ENCODE measurements around the gene AAMP. TPM values are rescaled to one million over a fixed set of nuclear protein-coding genes. Genes with fewer than 3 reads are reported as not detected.

Gene AAMP
- total and polyA plus RNA-seq, 3 experiments from 2014 or later = 86.1 to 95.2 (median 94.8) TPM

DNA sequence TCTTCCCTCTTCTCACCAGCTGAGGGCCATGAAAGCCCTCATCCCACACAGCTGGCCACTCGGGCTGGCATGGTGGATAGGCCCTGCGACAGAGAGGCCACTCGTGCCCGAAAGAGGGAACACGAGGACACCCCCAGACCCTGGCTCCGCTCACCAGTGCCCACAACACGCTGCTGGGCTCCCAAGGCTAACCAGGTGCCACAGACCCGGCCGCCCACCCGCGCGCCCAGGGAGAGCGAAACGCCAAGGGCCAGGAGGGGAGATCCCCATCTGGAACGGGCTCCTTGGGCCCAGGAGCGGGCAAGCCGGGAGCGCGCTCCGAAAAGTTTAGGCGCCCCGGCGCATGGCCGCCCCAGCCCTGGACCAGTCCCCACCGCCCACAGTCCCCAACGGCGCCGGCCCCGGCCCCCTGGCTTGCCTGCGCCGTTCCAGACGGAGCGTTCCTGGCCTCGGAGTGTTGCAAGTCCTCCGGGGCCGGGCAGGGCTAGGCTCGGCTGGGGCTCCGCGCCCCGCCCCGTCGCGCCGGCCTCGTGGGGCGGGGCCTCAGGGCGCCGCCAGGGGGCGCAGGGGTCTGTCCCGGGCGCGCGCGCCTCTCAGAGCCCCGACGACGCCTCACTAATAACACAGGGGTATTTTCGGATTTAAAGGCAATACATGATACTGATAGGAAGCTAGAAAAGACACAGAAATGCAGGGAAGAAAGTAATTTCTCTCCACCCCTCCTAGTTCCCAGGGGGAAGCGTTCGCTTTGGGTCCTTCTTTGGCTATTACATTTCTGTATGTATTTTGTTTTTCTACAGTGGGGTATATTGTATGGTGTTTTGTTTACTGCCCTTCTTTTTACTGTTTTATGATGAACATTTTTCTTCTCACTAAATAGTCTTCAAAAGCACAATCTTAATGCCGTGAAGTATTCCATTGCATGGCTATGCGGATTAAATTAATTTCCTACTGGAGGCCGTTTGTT lies 22.4 kb upstream of the AAMP start, which contains the start of gene TMBIM1:
Gene TMBIM1, minus strand, starts transcription at position 456 of the 967 bp plus-strand sequence. CDS start 10,362 bp downstream, outside the sequence.
- H3K36me3 Mint-ChIP-seq = peaks cover 0 to 17% (median 0%) of the 10 kb centered on the region in 3 donors

GRCh38 chr2:218291318-218292047 lies 21.5 kb upstream of the AAMP start:
- peak overlapping the region; percentile 88 to 99 (median 98) for H3K27ac Mint-ChIP-seq
- H3K4me1 Mint-ChIP-seq = peaks cover 54 to 75% (median 66%) of the 10 kb centered on the region in 3 donors
- POLR2A ChIA-PET = interaction anchor here (0.7 to 2.2 kb wide), 5 partner anchors 17 to 76 kb away, joined by 3 to 10 read pairs (median 3); partner anchors contain the start of genes AAMP and PNKD
- no peak for DNase-seq
- peaks cover 0 to 19% (median 0%) of the 10 kb centered on the region in 3 donors for H3K36me3 Mint-ChIP-seq
- Histone ChIP-seq H3K4me3 (ENCODE audit: low read length) (peak overlapping the region; percentile 83), H3K9me3 (ENCODE audit: low read length) (no peaks in the 10 kb centered on the region), H3K27me3 (ENCODE audit: insufficient read depth, low read length, poor library complexity, severe bottlenecking) (no peaks in the 10 kb centered on the region), H3K4me1 (ENCODE audit: insufficient read depth, low read length) (peaks cover 65% of the 10 kb centered on the region), H3K27ac (ENCODE audit: low read depth, low read length) (peak overlapping the region; percentile 84), H3K36me3 (ENCODE audit: insufficient read depth, low read length) (no peaks in the 10 kb centered on the region)
- no peaks in the 10 kb centered on the region for H3K9me3 Mint-ChIP-seq
- no peaks in the 10 kb centered on the region for H3K27me3 Mint-ChIP-seq
- H3K4me3 Mint-ChIP-seq = peak overlapping the region; percentile 88 to 94 (median 92)
- CTCF ChIA-PET = interaction anchor here (0.9 to 8.3 kb wide), 14 partner anchors 9 to 242 kb away, joined by 3 to 144 read pairs (median 7); partner anchors contain the start of genes AAMP, ARPC2, CATIP and CTDSP1

More for the DNA sequence above, 22.4 kb upstream of the AAMP start, which contains the start of gene TMBIM1:
- no peaks in the 10 kb centered on the region for H3K9me3 Mint-ChIP-seq
- POLR2A ChIA-PET = interaction anchor here (0.6 to 2.2 kb wide), 4 partner anchors 12 to 75 kb away, joined by 3 to 10 read pairs (median 3); partner anchors contain the start of genes AAMP and PNKD
- no peaks in the 10 kb centered on the region for H3K9me3 ChIP-seq (ENCODE audit: low read length)
- H3K27ac ChIP-seq (ENCODE audit: low read depth, low read length) = peak within 1 kb of the TSS; percentile 84
- CTCF ChIA-PET = interaction anchor here (0.6 to 8.3 kb wide), 18 partner anchors 8 to 174 kb away, joined by 3 to 144 read pairs (median 6); partner anchors contain the start of genes AAMP, CATIP, CTDSP1 and PNKD
- H3K27me3 ChIP-seq (ENCODE audit: insufficient read depth, low read length, poor library complexity, severe bottlenecking) = no peaks in the 10 kb centered on the region
- H3K27ac Mint-ChIP-seq = peak within 1 kb of the TSS; percentile 88 to 99 (median 98)
- H3K4me1 Mint-ChIP-seq = peaks cover 46 to 66% (median 58%) of the 10 kb centered on the region in 3 donors
- no peaks in the 10 kb centered on the region for H3K36me3 ChIP-seq (ENCODE audit: insufficient read depth, low read length)
- peaks cover 58% of the 10 kb centered on the region for H3K4me1 ChIP-seq (ENCODE audit: insufficient read depth, low read length)
- DNase-seq = peak; percentile 76 to 84 (median 79)
- H3K4me3 Mint-ChIP-seq = peak within 1 kb of the TSS; percentile 88 to 94 (median 92)
- peak within 1 kb of the TSS; percentile 83 for H3K4me3 ChIP-seq (ENCODE audit: low read length)
- no peaks in the 10 kb centered on the region for H3K27me3 Mint-ChIP-seq

- H3K36me3 Mint-ChIP-seq = peaks cover 0 to 21% (median 0%) of the 10 kb centered on the region in 3 donors
Observed at GRCh38 chr2:218290316-218291261, 20.7 kb upstream of the AAMP start.

GRCh38 chr2:218289639-218290315 lies 19.8 kb upstream of the AAMP start:
- Histone ChIP-seq H3K27ac (ENCODE audit: low read depth, low read length) (peak overlapping the region; percentile 84), H3K36me3 (ENCODE audit: insufficient read depth, low read length) (no peaks in the 10 kb centered on the region), H3K4me1 (ENCODE audit: insufficient read depth, low read length) (peaks cover 82% of the 10 kb centered on the region), H3K9me3 (ENCODE audit: low read length) (no peaks in the 10 kb centered on the region), H3K4me3 (ENCODE audit: low read length) (peak overlapping the region; percentile 83), H3K27me3 (ENCODE audit: insufficient read depth, low read length, poor library complexity, severe bottlenecking) (no peaks in the 10 kb centered on the region)
- Mint-ChIP-seq H3K4me3 (peak overlapping the region; percentile 88 to 94 (median 92)), H3K36me3 (peaks cover 0 to 22% (median 0%) of the 10 kb centered on the region in 3 donors), H3K4me1 (peaks cover 71 to 88% (median 77%) of the 10 kb centered on the region in 3 donors), H3K27ac (peak overlapping the region; percentile 89 to 99 (median 98)), H3K9me3 (no peaks in the 10 kb centered on the region), H3K27me3 (no peaks in the 10 kb centered on the region)
- no peak for DNase-seq
- CTCF ChIA-PET = interaction anchor here (2.0 to 8.3 kb wide), 8 partner anchors 11 to 176 kb away, joined by 5 to 144 read pairs (median 18); partner anchors contain the start of genes AAMP, ARPC2, CATIP and CTDSP1
- POLR2A ChIA-PET = interaction anchor here (2.0 to 4.3 kb wide), 3 partner anchors 18 to 19 kb away, joined by 5 to 41 read pairs (median 10); partner anchors contain the start of genes AAMP and PNKD

More at GRCh38 chr2:218290316-218291261, 20.7 kb upstream of the AAMP start:
- peak overlapping the region; percentile 84 for H3K27ac ChIP-seq (ENCODE audit: low read depth, low read length)
- DNase-seq = peak; percentile 50 to 74 (median 57)
- H3K4me1 Mint-ChIP-seq = peaks cover 63 to 84% (median 75%) of the 10 kb centered on the region in 3 donors
- ChIA-PET POLR2A (interaction anchor here (1.0 to 2.2 kb wide), 3 partner anchors 16 to 20 kb away, joined by 3 to 10 read pairs (median 5); partner anchors contain the start of genes AAMP and PNKD), CTCF (interaction anchor here (0.9 to 8.3 kb wide), 13 partner anchors 8 to 243 kb away, joined by 3 to 144 read pairs (median 8); partner anchors contain the start of genes AAMP, ARPC2, CATIP and CTDSP1)
- H3K27ac Mint-ChIP-seq = peak overlapping the region; percentile 89 to 99 (median 98)
- H3K36me3 ChIP-seq (ENCODE audit: insufficient read depth, low read length) = no peaks in the 10 kb centered on the region
- no peaks in the 10 kb centered on the region for H3K27me3 Mint-ChIP-seq
- H3K4me3 ChIP-seq (ENCODE audit: low read length) = peak overlapping the region; percentile 83
- H3K9me3 ChIP-seq (ENCODE audit: low read length) = no peaks in the 10 kb centered on the region
- peak overlapping the region; percentile 88 to 94 (median 92) for H3K4me3 Mint-ChIP-seq
- no peaks in the 10 kb centered on the region for H3K9me3 Mint-ChIP-seq
- H3K27me3 ChIP-seq (ENCODE audit: insufficient read depth, low read length, poor library complexity, severe bottlenecking) = no peaks in the 10 kb centered on the region
- H3K4me1 ChIP-seq (ENCODE audit: insufficient read depth, low read length) = peaks cover 74% of the 10 kb centered on the region

DNA sequence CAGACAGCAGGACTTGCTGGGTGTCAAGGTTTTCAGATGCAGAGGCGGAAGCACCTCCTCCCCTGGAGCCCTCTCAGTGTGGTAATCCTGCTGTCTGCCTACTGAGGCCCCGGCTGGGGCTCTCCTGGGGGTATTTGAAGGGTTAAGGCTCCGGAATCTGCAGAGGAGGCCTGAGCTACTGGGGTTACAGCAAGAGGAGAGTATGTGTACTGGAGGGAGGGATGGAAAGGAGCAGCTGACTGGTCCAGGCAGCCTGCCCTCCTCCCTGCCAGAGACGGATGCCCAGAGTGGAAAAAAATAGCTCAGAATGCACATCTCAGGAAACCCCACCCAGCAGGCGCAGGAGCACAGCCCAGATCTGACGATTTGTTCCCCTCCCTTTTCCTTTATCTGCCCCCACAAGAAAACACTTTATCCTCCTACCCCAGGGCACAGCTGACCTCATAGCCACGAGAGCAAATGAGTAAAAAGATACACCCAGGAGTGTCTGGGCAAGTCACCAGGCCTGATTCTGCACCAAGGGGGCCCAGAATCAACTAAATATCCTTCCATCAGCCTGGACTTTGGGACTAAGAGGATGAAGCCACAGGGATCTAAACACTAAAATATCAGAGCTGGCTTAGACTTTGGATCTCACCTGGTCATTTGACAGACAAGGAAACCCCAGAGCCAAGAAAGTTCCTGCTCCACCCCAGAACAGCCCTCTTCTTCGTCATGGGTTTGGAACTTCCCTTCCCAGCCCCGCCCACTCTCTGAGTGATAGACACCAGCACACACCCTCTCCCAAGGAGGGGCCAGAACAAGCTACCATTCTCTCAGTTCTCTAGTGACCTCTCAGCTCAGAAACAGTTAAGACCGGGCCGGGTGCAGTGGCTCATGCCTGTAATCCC lies 16.9 kb upstream of the AAMP start:
- ChIA-PET CTCF (interaction anchor here (0.8 to 7.8 kb wide), 10 partner anchors 8 to 113 kb away, joined by 3 to 134 read pairs (median 5); partner anchors contain the start of genes AAMP, CATIP, CTDSP1 and PNKD), POLR2A (interaction anchor here (0.6 to 4.3 kb wide), 9 partner anchors 11 to 118 kb away, joined by 3 to 41 read pairs (median 3); partner anchors contain the start of genes AAMP, ARPC2 and PNKD)
- Mint-ChIP-seq H3K36me3 (peaks cover 0 to 40% (median 0%) of the 10 kb centered on the region in 3 donors), H3K9me3 (no peaks in the 10 kb centered on the region), H3K4me3 (peak overlapping the region; percentile 76 to 93 (median 89)), H3K27me3 (no peaks in the 10 kb centered on the region), H3K27ac (peak overlapping the region; percentile 97 to 100 (median 99)), H3K4me1 (peaks cover 78 to 91% (median 82%) of the 10 kb centered on the region in 3 donors)
- Histone ChIP-seq H3K4me1 (ENCODE audit: insufficient read depth, low read length) (peaks cover 85% of the 10 kb centered on the region), H3K27ac (ENCODE audit: low read depth, low read length) (peak overlapping the region; percentile 96), H3K4me3 (ENCODE audit: low read length) (peak overlapping the region; percentile 60), H3K36me3 (ENCODE audit: insufficient read depth, low read length) (peaks cover 14% of the 10 kb centered on the region), H3K27me3 (ENCODE audit: insufficient read depth, low read length, poor library complexity, severe bottlenecking) (no peaks in the 10 kb centered on the region), H3K9me3 (ENCODE audit: low read length) (no peaks in the 10 kb centered on the region)
- DNase-seq = peak; percentile 79 to 89 (median 86)
